MM.1S (cell line): ENCODE data around the gene HIGD1C.
"Not testable (repeated sequence)": the region's sequence is repeated elsewhere in the genome, so short reads cannot be mapped to it uniquely, and the experiment has no call there.

ENCODE experiments used
- DNase-seq: peaks from one replicate; pipeline ENCODE4 v3.0.0-alpha.2; 2015
- H2AFZ ChIP-seq: fragments of 300-600 bp; sonication (generic); 2 replicates; pipeline ENCODE4 v1.6.0; 2016; ENCODE audit warnings: antibody characterized with exemption, low read length
- H3F3A ChIP-seq: fragments of 300-600 bp; sonication (generic); 2 replicates; pipeline ENCODE4 v1.6.1; 2016; ENCODE audit warnings: mild to moderate bottlenecking, antibody characterized with exemption, low read length, moderate library complexity, mixed read lengths; ENCODE audit not compliant: insufficient read depth
- H3K27ac ChIP-seq: fragments of 300-600 bp; sonication (generic); 2 replicates; pipeline ENCODE4 v1.5.1; 2016; ENCODE audit warnings: mild to moderate bottlenecking, low read length
- H3K27me3 ChIP-seq: fragments of 300-600 bp; sonication (generic); replicated peaks from 2 replicates; pipeline ENCODE4 v1.6.0; 2016; ENCODE audit warnings: low read length; ENCODE audit not compliant: insufficient read depth
- H3K36me3 ChIP-seq: fragments of 300-600 bp; sonication (generic); replicated peaks from 2 replicates; pipeline ENCODE4 v1.6.1; 2016; ENCODE audit warnings: mild to moderate bottlenecking, low read length, mixed read lengths; ENCODE audit not compliant: insufficient read depth
- H3K4me1 ChIP-seq: fragments of 300-600 bp; sonication (generic); 2 replicates; pipeline ENCODE4 v1.6.1; 2016; ENCODE audit warnings: low read length, mixed read lengths
- H3K4me2 ChIP-seq: fragments of 300-600 bp; sonication (generic); 2 replicates; pipeline ENCODE4 v1.6.0; 2016; ENCODE audit warnings: low read depth, low read length
- H3K4me3 ChIP-seq: fragments of 300-600 bp; sonication (generic); 2 replicates; pipeline ENCODE4 v1.5.1; 2016; ENCODE audit warnings: low read length, mixed read lengths
- H3K79me2 ChIP-seq: fragments of 300-600 bp; sonication (generic); 2 replicates; pipeline ENCODE4 v1.6.1; 2016; ENCODE audit warnings: mixed run types, low read length, mixed read lengths
- H3K9ac ChIP-seq: fragments of 300-600 bp; sonication (generic); 2 replicates; pipeline ENCODE4 v1.6.1; 2016; ENCODE audit warnings: low read length, mixed read lengths
- H3K9me2 ChIP-seq: fragments of 300-600 bp; sonication (generic); replicated peaks from 2 replicates; pipeline ENCODE4 v1.6.1; 2016; ENCODE audit warnings: mild to moderate bottlenecking, low read length, mixed read lengths; ENCODE audit not compliant: insufficient read depth
- H3K9me3 ChIP-seq: fragments of 300-600 bp; sonication (generic); replicated peaks from 2 replicates; pipeline ENCODE4 v1.6.1; 2016; ENCODE audit warnings: mild to moderate bottlenecking, low read length, mixed read lengths; ENCODE audit not compliant: insufficient read depth
- H4K20me1 ChIP-seq: fragments of 300-600 bp; sonication (generic); 2 replicates; pipeline ENCODE4 v1.6.1; 2016; ENCODE audit warnings: mild to moderate bottlenecking, low read length, moderate library complexity, mixed read lengths; ENCODE audit not compliant: insufficient read depth
- CTCF ChIP-seq: fragments of 300-600 bp; sonication (generic); IDR thresholded peaks from 2 replicates; pipeline ENCODE4 v1.5.1; 2016; ENCODE audit warnings: antibody characterized with exemption, low read length, mixed read lengths
- EZH2 ChIP-seq: fragments of 300-600 bp; sonication (generic); optimal IDR thresholded peaks from 2 replicates; pipeline ENCODE3; 2017; ENCODE audit warnings: low read depth, mild to moderate bottlenecking, antibody characterized with exemption, low read length, mixed read lengths
- EZH2phosphoT487 ChIP-seq: fragments of 300-600 bp; sonication (generic); IDR thresholded peaks from 2 replicates; pipeline ENCODE4 v1.6.1; 2018; ENCODE audit warnings: antibody characterized with exemption, low read length

HIGD1C gene

DNA sequence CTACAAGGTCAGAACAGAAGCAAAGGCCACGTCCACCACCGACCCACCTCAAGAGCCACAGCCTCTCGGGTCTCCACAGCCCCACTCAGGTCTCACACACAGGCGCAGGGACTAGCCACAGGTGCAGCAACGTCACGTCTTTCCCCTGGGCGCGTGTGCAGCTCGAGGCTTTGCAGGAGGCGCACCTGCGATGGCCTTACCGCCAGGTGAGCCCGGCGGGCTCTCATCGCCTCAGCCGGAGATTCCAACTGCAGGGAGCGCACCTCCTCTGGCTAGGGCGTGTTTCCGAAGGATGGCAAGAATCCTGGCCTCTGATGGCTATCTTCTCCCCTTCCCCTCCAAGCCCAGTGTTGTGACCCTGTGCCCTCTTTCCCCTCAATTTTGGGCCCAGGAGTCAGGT, at the start of gene HIGD1C:
Gene HIGD1C (plus strand): TSS at position 35 of the 400 bp plus-strand sequence. CDS start 1,455 bp downstream, outside the sequence.
- Histone ChIP-seq H4K20me1 (no peaks in the 10 kb centered on the region), H3K9me2 (no peaks in the 10 kb centered on the region), H3K4me2 (no peak within 1 kb of the TSS), H3K4me3 (no peak within 1 kb of the TSS), H3K4me1 (peaks cover 7% of the 10 kb centered on the region), H3K79me2 (no peaks in the 10 kb centered on the region), H2AFZ (no peak within 1 kb of the TSS), H3F3A (no peaks in the 10 kb centered on the region), H3K27ac (no peak within 1 kb of the TSS), H3K27me3 (no peaks in the 10 kb centered on the region), H3K36me3 (no peaks in the 10 kb centered on the region), H3K9me3 (no peaks in the 10 kb centered on the region), H3K9ac (no peak within 1 kb of the TSS)
- DNase-seq, result no peak
- TF ChIP-seq CTCF (no peak), EZH2phosphoT487 (no peak)

DNA sequence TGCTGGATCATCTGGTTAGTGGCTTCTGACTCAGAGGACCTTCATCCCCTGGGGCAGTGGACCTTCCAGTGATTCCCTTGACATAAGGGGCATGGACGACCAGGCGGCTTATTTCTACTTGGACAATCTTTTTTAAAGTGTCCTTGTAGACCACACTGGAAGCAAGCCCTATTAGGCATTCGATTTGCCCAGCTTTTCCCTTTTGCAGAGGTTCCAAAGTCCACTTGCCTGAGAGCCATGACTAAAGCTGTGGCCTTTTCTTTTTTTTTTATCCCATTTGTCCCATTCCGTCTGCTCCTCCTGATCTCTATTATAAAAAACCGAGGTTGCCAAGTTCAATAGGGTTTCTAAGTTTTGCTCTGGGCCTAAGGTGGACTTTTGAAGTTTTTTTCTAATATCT, 43.9 kb upstream of the HIGD1C start:
- H3K9ac ChIP-seq, H3K4me1 ChIP-seq, H3K36me3 ChIP-seq, H3F3A ChIP-seq, H3K9me2 ChIP-seq, H4K20me1 ChIP-seq, H3K79me2 ChIP-seq, H3K27me3 ChIP-seq, H3K9me3 ChIP-seq, H3K4me3 ChIP-seq, H3K27ac ChIP-seq, H3K4me2 ChIP-seq, H2AFZ ChIP-seq, DNase-seq: not testable (repeated sequence)

DNA sequence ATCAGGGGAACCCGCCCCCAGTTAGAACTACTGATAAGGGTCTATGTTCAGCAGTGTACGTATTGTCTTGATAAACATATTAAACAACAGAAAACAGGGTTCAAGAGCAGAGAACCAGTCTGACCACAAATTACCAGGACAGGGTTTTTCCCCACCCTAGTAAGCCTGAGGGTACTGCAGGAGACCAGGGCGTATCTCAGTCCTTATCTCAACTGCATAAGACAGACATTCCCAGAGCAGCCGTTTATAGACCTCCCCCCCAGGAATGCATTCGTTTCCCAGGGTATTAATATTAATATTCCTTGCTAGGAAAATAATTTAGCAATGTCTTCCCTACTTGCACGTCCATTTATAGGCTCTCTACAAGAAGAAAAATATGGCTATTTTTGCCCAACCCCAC, 40.0 kb upstream of the HIGD1C start:
- not testable (repeated sequence) for H3K36me3 ChIP-seq, H4K20me1 ChIP-seq, H3K9me3 ChIP-seq, H3K79me2 ChIP-seq, H3F3A ChIP-seq, H3K27ac ChIP-seq, H3K9me2 ChIP-seq, H2AFZ ChIP-seq, H3K27me3 ChIP-seq, H3K4me3 ChIP-seq, DNase-seq, H3K4me1 ChIP-seq, H3K4me2 ChIP-seq, H3K9ac ChIP-seq

GRCh38 chr12:50913224-50913623, 39.1 kb upstream of the HIGD1C start:
- Histone ChIP-seq H3K9me2 (no peaks in the 10 kb centered on the region), H4K20me1 (no peaks in the 10 kb centered on the region), H3K27ac (no peak overlapping the region), H3K79me2 (no peaks in the 10 kb centered on the region), H3K27me3 (no peaks in the 10 kb centered on the region), H3F3A (0 out of 2 replicates have a peak, but pooled peaks cover 2% of the 10 kb centered on the region), H3K9me3 (no peaks in the 10 kb centered on the region), H3K4me3 (no peak overlapping the region), H3K4me2 (no peak overlapping the region), H2AFZ (no peak overlapping the region), H3K4me1 (peaks cover 6% of the 10 kb centered on the region), H3K9ac (no peak overlapping the region), H3K36me3 (no peaks in the 10 kb centered on the region)
- DNase-seq, result no peak
- TF ChIP-seq EZH2 (no peak), EZH2phosphoT487 (no peak), CTCF (no peak)
